ENCODE measurements around the gene GRIA3. TPM values are rescaled to one million over a fixed set of nuclear protein-coding genes. Genes with fewer than 3 reads are reported as not detected.

The GRIA3 gene
- total RNA-seq, 1 donor from 2014 or later: not detected

GRCh38 chrX:123481913-123482851, 298.1 kb downstream of the GRIA3 start:
- ChIA-PET POLR2A (no interaction called here), CTCF (no interaction called here)
- Mint-ChIP-seq H3K9me3 (no peaks in the 10 kb centered on the region), H3K36me3 (ENCODE audit: low read depth) (no peaks in the 10 kb centered on the region), H3K27ac (no peak overlapping the region), H3K4me1 (no peaks in the 10 kb centered on the region), H3K27me3 (no peaks in the 10 kb centered on the region), H3K4me3 (no peak overlapping the region)
- no peak for DNase-seq
- no peak for TF ChIP-seq CTCF (IDR thresholded peaks at IDR 0.05)
- ATAC-seq (ENCODE audit: low read depth): no peak
- intact Hi-C loops (cut with micrococcal nuclease): no loop called here

GRCh38 chrX:123486297-123486696, 302.2 kb downstream of the GRIA3 start:
- no peak overlapping the region for H3K27ac Mint-ChIP-seq
- no peak for DNase-seq
- no peak overlapping the region for H3K4me3 Mint-ChIP-seq
- CTCF ChIA-PET: no interaction called here
- H3K9me3 Mint-ChIP-seq: no peaks in the 10 kb centered on the region
- POLR2A ChIA-PET: no interaction called here
- intact Hi-C loops (cut with micrococcal nuclease): no loop called here
- H3K4me1 Mint-ChIP-seq: no peaks in the 10 kb centered on the region
- no peaks in the 10 kb centered on the region for H3K27me3 Mint-ChIP-seq
- ATAC-seq (ENCODE audit: low read depth): no peak
- no peaks in the 10 kb centered on the region for H3K36me3 Mint-ChIP-seq (ENCODE audit: low read depth)
- no peak for TF ChIP-seq CTCF (IDR thresholded peaks at IDR 0.05)

GRCh38 chrX:123487236-123487635, 303.2 kb downstream of the GRIA3 start:
- ATAC-seq (ENCODE audit: low read depth) (no peak), DNase-seq (no peak)
- no peaks in the 10 kb centered on the region for H3K27me3 Mint-ChIP-seq
- ChIA-PET CTCF (no interaction called here), POLR2A (no interaction called here)
- no peaks in the 10 kb centered on the region for H3K36me3 Mint-ChIP-seq (ENCODE audit: low read depth)
- no peaks in the 10 kb centered on the region for H3K4me1 Mint-ChIP-seq
- no peak overlapping the region for H3K4me3 Mint-ChIP-seq
- no peak for TF ChIP-seq CTCF (IDR thresholded peaks at IDR 0.05)
- intact Hi-C loops (cut with micrococcal nuclease): no loop called here
- H3K9me3 Mint-ChIP-seq: no peaks in the 10 kb centered on the region
- no peak overlapping the region for H3K27ac Mint-ChIP-seq

- no peaks in the 10 kb centered on the region for H3K9me3 Mint-ChIP-seq
- ChIA-PET POLR2A (no interaction called here), CTCF (no interaction called here)
- no peak overlapping the region for H3K4me3 Mint-ChIP-seq
- no peaks in the 10 kb centered on the region for H3K36me3 Mint-ChIP-seq (ENCODE audit: low read depth)
- TF ChIP-seq CTCF (IDR thresholded peaks at IDR 0.05): no peak
- no peak overlapping the region for H3K27ac Mint-ChIP-seq
- DNase-seq (no peak), ATAC-seq (ENCODE audit: low read depth) (no peak)
- no peaks in the 10 kb centered on the region for H3K27me3 Mint-ChIP-seq
- no peaks in the 10 kb centered on the region for H3K4me1 Mint-ChIP-seq
- intact Hi-C loops (cut with micrococcal nuclease): no loop called here
These were observed 303.6 kb downstream of the GRIA3 start for GRCh38 chrX:123487669-123488068.

- Mint-ChIP-seq H3K4me3 (no peak overlapping the region), H3K36me3 (ENCODE audit: low read depth) (no peaks in the 10 kb centered on the region), H3K9me3 (no peaks in the 10 kb centered on the region), H3K4me1 (no peaks in the 10 kb centered on the region), H3K27ac (no peak overlapping the region), H3K27me3 (no peaks in the 10 kb centered on the region)
- intact Hi-C loops (cut with micrococcal nuclease): no loop called here
- TF ChIP-seq CTCF (IDR thresholded peaks at IDR 0.05): no peak
- CTCF ChIA-PET: no interaction called here
- POLR2A ChIA-PET: no interaction called here
- no peak for DNase-seq
- ATAC-seq (ENCODE audit: low read depth): no peak
These were observed 304.9 kb downstream of the GRIA3 start for GRCh38 chrX:123489011-123489410.
